ENCODE measurements around the gene WDR33.
A peak's percentile ranks its signal among the peaks of the same experiment; 100 is the strongest.

WDR33 gene

DNA sequence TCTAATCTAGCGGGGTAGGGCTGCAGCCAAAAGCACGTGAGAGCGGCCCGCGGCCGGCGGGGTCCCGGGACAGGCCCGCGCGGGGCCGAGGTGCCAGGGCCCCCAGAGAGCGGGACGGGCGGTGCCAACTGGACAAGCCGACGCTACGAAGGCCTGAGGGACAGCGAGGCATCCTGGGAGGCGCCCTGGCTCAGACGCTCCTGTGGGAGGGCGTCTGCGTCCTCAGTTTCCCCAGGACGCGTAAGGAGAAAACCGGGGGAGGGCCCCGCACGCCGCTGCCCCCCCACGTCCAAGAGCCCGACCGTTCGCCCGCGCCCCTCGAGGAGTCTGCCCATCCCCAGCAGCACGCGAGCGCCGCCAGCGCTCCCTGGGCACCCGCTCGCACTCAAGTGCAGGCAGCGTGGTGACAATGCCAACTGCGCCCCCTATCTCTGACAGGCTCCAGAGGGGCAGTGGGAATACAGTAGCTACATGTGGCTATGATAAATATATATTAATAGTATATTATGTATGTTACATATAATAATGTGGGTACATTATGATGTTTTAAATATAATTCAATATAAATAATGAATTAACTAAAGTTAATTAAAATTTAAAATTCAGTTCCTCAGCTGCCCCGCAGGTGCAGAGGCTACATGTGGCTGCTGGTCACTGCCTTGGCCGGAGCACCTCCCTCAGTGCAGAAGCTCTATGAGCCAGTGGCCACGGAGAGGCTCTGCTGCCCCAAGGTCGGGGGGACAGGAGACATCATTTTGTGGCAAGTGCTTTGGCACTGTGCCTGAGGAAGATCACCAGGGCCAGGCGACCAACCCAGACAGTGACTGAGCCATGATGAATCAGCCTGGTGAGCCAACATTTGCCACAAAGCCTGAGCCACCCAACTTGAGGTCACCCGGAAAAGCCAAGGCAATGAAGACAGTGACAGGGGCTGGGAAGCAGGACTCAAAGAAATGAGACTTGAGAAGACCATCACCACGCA is 115.2 kb downstream of the WDR33 start:
- peak; percentile 45 for DNase-seq (ENCODE audit: low spot score)

DNA sequence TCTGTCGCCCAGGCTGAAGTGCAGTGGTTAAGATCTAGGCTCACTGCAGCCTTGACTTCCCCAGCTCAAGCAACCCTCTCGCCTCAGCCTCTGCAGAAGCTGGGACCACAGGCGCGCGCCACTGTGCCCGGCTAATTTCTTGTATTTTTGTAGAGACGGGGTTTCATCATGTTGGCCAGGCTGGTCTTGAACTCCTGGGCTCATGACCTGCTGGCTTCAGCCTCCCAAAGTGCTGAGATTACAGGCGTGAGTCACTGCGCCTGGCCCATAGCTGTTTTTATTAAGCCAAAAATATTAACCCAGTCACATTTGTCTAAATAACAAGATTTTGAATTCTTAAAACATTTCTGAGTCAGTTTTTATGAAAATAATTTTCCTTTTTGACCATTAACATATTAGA is 116.0 kb downstream of the WDR33 start:
- DNase-seq (ENCODE audit: low spot score) = no peak

DNA sequence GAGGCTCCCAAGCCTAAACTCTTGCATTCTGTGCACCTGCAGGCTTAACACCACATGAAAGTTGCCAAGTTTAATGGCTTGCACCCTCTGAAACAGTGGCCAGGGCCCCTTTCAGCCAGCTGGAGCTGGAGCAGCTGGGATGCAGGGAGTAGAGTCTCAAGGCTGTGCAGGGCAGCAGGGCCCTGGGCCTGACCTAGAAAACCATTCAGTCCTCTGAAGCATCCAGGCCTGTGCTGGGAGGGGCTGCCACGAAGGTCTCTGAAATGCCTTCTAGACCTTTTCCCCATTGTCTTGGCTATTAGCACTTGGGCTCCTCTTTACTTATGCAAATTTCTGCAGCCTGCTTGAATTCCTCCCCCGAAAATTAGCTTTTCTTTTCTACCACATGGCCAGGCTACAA is 120.3 kb downstream of the WDR33 start:
- DNase-seq (ENCODE audit: low spot score) = no peak

DNA sequence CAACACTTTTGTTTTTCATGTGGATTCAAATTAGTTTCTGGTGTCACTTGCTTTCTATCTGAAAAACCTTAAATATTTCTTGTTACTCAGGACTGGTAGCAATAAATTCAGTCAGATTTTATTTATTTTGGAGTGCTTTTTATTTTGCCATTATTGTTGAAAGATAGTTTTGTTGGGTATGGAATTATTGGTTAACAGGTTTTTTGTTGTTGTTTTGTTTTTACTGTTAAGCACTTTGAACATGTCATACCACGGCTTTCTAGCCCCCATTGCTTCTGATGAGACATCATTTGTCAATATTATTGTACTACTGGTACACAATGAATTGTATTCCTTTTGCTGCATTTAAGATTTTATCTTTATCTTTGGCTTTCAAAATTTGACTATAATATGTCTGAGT is 122.6 kb downstream of the WDR33 start:
- no peak for DNase-seq (ENCODE audit: low spot score)

DNA sequence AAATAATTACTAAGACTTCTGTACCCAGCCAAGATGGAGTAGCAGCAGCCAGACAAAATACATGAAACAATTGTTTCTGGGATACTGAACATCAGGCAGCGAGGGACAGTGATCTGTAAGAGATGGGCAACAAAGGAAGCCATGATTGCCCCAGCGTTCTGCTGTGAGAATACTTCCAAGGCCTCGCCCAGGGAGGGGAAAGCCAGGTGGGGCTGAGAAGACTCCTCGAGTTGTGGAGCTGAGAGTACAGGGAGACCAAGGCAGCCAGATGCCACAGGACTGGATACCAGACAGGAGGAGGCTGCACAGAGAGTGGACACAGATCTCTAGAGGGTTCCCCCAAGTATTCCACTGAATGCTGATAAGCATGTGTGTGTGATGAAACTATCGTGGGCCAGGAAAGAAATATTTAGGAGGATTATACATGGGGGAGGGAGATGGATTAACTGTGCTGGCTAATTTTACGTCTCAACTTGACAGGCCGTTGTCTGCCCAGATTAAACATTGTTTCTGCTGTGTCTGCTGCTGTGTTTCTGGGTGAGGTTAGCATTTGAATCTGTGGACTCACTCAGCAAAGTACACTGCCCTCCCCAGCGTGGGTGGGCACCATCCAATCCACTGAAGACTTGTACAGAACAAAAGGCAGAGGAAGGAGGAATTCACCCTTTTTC is 125.4 kb downstream of the WDR33 start:
- DNase-seq (ENCODE audit: low spot score) = no peak

DNA sequence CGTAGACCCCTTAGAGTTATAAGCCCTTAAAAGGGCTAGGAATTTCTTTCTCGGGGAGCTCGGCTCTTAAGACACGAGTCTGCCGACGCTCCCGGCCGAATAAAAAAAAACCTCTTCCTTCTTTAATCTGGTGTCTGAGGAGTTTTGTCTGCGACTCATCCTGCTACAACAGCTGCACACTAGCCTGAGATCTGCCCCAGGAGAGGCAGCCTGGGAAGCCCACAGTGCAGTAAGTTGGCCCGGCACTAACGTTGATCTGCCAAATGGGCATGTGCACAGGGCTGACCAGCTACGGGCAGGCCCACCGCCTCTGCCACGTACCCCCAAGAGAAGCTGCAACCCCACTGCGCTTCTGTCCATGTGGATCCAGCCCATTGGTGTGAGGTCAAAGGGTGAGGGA is 127.2 kb downstream of the WDR33 start:
- DNase-seq (ENCODE audit: low spot score) = no peak

DNA sequence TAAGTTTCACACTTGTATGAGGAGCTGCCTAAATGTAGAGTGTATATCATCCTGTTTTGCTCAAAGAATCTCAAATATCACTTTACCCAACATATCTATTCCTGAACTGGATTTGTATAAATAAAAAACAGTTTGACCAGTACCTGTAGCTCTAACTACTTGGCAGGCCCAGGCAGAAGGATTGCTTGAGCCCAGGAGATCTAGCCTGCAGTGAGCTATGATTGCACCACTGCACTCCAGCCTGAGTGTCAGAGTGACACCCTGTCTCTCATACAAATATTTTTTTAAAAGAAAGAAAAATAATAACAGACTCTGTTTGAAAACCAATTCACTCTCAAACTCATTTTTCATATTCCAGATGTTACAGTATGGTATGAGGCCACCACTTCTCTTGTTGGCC is 127.9 kb downstream of the WDR33 start:
- no peak for DNase-seq (ENCODE audit: low spot score)

DNA sequence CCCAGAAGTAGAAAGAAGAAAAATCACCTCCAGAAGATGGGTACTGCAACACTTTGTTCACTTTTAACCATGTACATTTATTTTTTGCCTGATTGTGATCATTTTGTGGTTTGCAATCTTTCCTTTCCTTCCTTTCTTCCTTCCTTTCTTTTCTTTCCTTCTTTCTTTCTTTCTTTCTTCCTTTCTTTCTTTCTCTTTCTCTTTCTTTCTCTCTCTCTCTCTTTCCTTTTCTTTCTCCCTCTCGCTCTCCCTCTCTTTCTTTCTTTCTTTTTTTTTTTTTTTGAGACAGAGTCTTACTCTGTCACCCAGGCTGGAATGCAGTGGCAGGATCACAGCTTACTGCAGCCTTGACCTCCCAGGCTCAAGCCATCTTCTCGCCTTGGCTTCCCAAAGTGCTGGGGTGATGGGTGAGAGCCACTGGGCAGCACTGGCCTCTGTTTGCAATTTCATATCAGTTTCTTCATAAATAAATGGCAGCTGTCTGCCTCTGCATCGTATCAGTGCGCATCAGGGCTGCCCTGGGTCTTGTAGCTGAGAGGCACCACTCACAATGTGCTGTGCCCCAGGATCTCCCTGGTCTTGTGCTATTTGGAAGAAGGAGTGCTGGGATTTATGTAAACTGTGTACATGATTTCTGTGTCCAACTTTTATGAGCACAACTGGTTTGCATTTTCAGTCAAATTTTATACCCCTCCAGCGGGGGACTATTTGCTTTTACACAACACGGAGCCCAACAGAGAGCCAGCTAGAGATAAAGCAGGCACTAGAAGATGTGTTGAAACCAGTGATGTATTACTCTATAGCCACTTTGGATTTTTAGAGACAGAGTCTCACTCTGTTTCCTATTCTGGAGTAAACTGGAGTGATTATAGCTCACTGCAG is 128.8 kb downstream of the WDR33 start:
- no peak for DNase-seq (ENCODE audit: low spot score)

DNA sequence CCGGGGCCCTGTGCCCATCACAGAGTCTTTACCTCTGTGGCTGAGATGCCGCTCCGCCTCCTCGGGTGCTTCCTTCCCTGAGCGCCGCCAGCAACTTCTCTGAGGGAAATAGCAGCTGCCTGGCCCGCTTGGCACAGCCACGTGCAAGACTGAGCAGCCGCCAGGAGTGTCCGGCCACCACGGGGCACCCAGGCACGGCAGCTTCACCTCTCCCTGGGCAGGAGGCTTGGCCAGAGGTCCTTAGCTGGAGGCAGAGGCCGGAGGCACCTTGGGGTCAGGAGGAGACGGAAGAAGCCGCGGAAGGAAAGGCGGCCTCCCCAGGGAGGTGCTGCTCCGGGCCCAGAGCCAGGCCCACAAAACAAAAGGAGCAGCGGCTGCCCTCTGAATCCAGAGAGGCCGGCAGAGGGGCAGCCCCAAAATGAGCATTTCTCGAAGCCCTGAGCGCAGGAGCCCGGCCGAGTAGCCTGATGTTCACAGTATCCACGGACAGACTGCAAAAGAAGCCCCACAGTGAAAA is 129.6 kb downstream of the WDR33 start:
- no peak for DNase-seq (ENCODE audit: low spot score)

DNA sequence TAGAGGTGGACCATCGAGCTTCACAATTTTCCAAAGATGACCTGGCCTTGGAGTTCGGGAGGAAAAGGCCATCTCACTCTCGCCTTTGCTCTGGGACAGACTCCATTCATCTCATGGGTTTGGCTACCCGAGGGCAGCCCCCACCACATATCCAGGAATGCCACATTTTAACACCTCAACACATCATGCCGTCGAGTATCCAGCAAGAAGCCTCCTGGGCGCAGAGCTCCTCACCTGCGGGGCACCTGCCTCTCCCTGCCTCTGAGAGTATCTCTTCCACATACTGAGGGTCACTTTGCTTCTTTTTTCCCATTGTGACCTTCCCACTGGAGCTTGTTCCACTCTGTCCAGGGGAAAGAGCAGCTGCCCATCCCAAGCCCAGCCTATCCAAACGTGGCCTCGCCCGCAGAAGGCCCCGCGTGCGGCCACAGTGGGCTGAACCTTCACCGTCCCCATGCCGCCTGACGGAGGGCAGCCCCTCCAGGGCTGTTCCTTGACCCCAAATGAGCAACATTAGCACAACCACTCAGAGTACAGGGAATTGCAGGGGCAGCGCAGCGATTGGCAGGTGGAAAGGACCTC is 130.2 kb downstream of the WDR33 start:
- no peak for DNase-seq (ENCODE audit: low spot score)

DNA sequence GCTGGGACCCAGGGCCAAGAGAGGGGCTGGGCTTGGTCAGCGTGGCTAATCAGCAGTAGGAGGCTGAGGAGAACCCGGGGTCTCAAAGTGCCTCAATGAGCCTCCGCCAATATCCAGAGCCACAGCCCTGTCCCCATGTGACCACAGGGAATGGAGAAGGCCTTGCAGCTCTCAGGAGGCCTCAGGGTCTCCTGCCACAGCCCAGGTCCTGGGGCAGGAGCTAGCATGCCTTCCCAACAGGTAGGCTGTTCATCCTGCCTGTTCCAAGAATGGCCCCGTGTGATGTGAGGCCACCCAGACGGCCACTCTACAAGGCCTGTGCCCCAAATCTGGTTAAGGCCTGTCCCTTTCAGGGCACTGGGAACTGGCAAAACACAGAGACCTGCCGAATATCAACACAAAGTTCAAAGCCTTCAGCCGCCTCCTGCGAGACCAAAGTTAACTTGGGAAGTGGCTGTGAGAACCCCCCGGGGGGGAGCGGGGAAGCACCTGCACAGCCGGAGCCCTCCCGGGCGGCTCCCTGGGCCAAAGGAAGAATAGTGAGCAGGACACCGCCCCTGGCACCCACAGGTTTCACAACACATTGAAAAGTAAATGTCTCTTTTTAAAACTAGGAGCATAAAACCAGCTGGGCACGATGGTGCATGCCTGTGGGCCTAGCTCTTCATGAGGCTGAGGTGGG is 131.2 kb downstream of the WDR33 start:
- no peak for DNase-seq (ENCODE audit: low spot score)

DNA sequence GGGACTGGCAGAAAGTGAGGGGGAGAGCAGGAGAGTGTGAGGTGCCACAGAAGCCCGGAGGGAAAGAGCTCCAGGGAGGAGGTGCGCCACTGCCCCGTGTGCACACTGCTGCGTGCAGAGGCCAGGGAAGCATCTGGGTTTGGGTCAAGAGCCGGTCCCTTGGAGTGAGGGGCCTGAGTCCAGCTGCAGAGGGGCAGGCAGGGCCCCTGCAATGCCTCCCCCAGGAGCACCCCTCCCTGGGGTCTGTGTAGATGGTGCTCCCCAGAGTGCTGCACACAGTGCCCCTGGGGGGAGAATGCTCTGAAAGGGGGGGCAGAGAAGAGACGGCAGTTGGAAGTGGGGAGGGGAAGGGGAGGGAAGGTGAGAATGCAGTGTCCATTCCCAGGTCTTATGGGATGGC is 132.0 kb downstream of the WDR33 start:
- DNase-seq (ENCODE audit: low spot score) = no peak

DNA sequence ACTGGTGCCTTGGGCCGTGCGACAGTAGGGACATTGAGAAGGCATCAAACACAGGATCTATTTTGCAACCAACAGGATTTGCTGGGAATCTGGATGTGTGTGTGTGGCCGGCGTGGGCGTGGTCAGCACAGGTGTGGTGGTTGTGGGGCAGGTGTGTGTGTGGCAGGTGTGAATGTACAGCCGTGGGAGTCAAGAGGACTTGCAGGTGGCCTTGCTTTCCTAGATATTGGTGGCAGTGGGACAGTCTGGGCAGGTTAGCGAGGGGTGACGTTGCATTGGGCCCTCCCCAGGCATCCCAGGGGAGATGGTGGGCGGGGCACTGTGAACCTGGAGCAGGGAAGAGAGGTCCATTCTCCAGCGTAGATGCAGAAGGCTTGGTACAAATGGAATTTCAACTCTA is 132.4 kb downstream of the WDR33 start:
- no peak for DNase-seq (ENCODE audit: low spot score)

DNA sequence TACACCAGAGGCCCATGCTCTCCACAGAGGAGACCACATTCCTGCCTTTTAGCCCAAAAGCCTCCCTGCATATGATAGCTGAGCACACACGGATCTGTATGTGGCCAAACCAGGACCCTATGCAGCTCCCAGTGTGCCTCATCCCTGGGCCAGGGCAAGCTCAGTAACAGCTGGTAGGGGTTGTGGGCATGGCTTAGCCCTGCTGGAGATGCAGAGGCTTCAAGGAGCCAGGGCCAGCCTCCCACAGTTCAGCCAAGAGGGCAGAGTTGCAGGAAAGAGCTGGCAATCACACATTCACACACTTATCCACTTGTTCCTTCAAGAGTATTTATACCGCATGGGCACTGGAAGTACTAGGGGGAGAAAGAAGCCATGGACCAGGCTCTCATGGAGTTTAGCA is 134.1 kb downstream of the WDR33 start:
- no peak for DNase-seq (ENCODE audit: low spot score)

DNA sequence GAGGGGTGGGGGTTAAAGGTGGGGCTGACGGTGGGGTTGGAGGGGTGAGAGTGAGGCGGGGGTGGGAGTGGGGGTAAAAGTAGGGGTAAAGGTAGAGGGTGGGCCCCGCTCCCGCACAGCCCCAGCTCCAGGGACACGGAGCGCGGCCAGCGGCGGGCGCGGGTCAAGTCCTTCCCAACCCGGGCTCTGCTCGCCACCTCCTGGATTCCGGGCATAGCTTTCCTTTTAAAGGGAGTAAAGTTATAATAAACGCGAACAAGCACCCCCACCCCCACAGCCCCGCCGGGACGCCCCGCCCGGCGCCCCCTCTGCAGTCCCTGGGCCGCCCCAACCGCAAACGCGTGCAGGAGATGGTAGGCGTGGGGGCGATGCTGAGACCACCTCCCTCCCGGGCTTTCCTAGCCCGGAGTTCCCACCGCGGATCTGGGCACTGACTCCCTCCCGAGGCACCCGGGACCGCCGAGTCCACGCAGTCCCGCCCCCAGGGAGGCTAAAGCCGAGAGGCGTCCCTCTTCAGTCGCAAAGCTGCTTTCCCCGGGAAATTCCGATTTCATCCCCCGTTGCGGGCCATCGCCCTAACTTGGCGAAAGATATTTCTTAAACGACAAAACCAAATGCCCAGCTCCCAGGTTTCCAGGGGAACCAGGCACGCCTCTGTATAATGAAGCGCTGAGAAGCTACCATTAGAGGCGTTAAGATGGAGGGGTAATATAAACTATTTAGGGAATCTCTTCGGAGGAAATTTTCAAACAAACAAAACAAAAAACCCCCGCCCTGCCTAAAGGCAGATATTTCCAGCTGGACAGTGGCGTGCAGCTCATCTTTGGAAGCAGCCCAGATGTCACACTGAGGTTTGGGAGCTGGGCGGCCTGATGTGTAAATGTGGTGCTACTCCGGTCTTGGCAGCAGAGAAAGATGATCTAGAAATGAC is 135.4 kb downstream of the WDR33 start, which contains the start of gene LIMS2:
Gene LIMS2, minus strand, starts transcription at position 200 of the 931 bp plus-strand sequence. CDS start 506 bp downstream, outside the sequence.
- DNase-seq (ENCODE audit: low spot score) = peak; percentile 16

DNA sequence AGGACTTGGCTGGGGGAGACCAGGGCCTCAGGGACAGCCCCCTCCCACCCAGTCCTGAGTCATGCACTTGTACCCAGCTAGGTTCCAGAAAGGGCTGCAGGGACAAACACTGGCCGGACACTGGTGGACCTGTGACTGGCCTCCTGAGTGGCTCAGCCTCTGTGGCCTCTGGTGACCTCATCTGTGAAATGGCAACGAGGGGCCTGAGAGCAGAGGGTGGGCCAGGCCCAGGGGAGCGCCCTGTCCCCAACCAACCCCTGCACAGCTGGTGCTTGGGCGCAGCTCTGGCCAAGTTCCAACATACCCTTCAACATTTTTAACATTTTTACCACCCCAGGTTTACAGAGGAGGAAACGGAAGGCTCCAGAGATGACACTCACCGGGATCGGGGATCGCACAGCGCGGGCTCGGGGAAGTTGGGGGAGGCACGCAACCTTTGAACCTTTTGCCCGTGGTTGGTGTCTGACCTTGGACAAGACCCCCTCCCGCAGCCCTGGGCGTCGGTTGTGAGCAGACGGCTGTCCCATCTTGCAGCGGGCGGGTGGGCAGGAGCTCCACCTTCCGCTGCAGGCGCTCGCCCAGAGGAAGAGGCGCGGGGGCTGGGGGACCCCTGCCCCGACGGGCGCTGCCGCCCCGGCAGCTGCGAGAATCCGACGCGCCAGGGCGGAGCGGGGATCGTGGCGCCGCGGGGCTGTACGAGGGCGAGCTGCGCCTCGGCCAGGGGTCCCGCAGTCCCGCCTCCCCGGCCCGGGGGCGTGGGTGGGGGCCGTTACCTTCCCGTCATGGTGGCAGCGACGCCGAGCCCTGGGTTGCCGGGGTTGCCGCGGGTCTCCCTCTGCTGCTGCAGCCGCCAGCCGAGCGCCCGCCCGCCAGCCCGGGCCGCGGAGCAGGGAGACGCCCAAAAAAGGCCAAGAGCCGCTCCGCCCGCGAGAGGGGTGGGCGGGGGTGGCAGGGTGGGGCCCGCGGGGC is 136.4 kb downstream of the WDR33 start:
- peak; percentile 11 for DNase-seq (ENCODE audit: low spot score)

DNA sequence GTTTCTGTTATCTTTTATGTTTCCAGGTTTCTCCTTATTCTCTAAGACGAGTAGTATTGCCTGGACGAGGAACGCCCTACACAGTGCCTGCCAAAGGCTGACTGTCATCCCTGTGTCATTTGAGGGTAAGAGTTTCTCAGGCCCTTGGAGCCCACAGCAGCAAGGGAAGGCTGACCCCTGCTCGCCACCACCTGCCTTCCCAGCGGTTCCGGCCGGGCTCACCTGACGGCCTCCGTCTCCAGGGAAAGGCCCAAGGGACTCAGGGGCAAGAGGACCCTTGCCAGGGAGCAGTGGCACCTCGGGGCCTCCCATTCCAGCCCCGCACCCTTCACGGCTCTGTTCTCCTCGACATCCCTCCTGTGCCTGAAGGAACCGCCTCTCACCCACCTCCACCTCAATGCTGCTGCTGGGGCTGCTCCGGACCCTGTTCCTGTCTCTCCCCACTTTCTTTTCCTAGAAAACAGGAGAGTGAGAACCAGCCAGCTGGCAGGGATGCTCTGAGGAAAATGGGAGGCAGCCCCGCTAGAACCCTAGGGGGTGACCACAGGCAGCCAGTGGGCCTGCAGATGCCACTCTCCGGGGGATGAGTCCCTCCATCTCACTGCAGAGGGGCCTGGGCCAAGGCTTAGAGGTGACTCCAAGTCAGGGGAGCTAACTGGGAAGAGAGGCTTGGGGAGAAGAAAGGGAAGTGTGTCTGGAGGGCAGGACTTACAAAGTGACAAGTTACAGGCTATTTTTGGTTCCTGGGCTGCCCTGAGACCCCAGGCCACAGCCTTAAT is 137.5 kb downstream of the WDR33 start:
- DNase-seq (ENCODE audit: low spot score) = no peak
